Activated CD8-positive, alpha-beta memory T cell treated with anti-CD3 and anti-CD28 coated beads, Interleukin-2, amount 50 U/mL, for 4 hours (primary cell): ENCODE data around the gene IBTK.
"Not testable (repeated sequence)": the region's sequence is repeated elsewhere in the genome, so short reads cannot be mapped to it uniquely, and the experiment has no call there.

Experiments
- DNase-seq: peaks from one replicate; pipeline ENCODE4 v3.0.0-alpha.2; 2020

Gene IBTK

DNA sequence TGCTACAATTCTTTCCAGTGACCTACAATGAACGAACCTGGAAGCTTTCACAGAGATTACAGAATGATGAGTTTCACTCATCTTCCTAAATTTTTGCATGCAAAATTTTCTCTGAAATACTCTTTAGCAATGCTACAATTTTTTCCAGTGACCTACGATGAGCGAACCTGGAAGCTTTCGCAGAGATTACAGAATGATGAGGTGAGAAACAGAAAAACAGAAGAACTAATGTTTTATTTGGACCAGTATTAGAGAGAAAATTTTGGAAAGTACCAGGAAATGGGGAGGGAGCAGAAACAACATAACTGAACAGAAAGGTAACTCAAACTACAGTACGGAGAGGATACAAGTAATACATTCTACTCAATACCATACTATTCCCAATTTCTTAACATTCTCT, 75.0 kb downstream of the IBTK start:
- no peak for DNase-seq

DNA sequence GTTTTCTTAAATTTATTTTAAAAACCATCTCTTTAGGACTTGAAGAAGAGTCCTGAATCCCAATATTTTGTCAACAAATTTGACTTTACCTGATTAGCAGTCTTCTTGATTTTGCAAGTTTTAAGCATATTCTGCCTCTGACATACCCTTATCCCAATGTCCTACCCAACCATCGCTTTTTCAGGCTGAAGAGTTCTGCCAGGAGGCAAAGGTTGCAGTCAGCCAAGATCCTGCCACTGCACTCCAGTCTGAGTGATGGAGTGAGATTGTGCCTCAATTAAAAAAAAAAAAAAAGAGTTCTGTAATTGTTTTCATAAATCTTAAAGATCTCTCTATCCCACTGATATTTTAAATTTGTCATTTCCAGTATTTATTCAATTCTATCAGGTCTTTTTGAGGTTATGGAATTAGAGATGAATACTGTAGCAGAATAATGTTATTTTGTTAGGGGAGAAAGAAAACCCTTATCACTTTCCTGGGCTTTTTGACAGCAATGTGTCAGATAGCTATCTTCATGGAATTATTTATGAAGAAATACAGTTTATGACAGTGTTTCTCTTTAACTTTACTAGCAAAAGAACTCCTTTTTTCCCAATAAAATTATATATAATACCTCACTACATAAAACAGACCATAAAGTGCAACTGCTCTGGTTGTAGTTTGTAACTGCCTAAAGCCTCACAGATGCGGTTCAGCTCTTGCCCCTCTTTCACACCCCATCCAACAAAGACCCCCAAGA, 78.2 kb downstream of the IBTK start:
- no peak for DNase-seq

DNA sequence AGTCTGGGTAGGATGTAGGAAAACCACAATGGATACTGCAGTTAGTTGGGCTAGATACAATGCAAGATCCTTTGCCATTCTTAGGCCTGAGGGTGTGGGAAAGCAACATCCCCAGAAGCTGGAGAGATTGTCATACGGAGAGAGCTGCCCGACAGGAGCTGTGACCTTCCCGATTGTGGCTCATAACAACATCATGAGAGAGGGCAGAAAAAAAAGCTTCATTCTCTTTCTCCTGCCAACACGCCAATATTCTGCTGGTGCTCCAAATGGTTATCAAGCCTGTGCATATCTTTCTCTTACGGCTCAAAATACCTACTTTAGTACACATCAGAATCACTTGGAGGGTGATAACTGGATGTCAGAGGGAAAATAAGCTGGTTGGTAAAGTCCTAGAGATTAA, 81.1 kb downstream of the IBTK start:
- no peak for DNase-seq

DNA sequence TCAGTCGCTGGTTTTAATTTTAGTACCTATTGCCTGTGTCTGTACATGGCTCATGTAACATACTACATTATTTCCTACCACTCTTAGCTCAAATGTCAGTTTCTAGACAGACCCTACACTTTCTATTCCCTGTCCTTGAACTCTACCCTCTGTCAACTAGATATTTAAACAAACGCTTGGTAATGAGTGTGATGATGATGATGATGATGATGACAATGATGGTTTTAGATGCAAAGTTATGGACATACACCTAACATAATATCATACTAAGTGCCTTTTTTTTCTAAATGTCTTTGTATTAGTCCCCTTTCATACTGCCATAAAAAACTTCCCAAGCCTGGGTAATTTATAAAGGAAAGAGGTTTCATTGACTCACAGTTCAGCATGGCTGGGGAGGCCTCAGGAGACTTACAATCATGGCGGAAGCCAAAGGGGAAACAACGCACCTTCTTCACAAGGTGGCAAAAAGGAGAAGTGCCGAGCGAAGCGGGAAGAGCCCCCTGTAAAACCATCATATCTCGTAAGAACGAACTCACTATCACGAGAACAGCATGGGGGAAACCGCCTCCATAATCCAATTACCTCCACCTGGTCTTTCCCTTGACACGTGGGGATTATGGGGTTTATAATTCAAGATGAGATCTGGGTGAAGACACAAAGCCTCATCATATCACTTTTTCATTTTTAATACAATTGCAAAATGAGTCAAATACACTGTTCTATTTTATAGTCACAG, 87.1 kb downstream of the IBTK start:
- DNase-seq = no peak

DNA sequence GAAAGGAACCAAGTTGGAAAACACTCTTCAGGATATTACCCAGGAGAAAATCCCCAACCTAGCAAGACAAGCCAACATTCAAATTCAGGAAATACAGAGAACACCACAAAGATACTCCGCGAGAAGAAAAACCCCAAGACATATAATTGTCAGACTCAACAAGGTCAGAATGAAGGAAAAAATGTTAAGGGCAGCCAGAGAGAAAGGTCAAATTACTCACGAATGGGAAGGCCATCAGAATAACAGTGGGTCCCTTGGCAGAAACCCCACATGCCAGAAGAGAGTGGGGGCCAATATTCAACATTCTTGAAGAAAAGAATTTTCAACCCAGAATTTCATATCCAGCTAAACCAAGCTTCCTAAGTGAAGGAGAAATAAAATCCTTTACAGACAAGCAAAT, 94.8 kb downstream of the IBTK start:
- DNase-seq = not testable (repeated sequence)

DNA sequence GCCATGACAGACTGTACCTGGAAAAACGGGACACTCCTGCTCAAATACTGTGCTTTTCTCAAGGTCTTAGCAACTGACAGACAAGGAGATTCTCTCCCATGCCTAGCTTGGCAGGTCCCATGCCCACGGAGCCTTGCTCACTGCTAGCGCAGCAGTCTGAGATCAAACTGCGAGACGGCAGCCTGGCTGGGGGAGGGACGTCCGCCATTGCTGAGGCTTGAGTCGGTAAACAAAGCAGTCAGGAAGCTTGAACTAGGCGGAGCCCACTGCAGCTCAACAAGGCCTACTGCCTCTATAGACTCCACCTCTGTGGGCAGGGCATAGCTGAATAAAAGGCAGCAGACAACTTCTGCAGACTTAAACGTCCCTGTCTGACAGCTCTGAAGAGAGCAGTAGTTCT, 96.4 kb downstream of the IBTK start:
- DNase-seq = not testable (repeated sequence)

DNA sequence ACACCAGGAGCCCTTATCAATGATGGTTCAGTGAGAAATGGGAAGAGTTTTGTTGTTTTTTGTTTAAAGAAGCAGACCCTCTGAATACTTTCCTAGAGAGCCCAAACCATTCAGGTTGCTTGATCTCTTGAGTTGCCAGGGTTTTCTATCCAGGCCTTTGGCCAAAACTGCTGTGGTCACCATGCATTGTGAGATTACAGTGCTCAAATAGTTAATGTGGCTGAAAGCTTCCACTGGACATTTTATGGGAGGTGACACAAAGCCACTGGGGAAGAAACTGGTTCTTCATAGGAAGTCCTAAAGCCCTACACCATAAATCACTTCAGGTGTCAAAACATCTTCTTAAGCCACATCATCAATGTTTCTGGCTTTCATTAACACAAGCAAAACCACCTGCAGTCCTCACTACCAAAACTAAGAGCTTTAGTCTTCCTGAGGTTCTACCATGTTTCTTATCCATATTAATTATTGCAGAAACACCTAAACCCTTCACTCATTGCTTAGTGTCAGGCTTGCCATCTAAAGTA, 101.6 kb downstream of the IBTK start:
- DNase-seq = no peak

DNA sequence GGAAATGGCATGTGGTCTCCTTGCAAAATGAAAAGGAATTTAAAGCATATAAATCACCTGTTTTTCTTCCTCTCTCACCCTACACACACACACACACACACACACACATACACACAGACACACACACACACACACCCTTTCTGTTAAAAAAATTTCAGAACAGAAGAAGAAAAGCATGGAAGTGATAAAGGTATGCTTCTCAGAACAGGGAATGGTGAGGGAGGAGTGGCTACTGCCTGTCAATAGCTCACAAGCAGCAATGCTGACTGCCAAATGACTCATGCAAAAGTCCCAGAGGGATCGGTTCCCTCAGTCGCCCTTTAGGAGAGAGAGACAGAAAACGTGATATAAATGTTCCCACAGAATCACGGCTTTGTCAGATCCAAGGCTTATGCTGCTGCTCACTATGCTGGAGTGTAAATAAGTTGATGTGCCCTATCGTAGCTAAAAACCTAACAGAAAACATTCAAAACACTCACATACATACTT, 102.6 kb downstream of the IBTK start:
- DNase-seq = no peak

DNA sequence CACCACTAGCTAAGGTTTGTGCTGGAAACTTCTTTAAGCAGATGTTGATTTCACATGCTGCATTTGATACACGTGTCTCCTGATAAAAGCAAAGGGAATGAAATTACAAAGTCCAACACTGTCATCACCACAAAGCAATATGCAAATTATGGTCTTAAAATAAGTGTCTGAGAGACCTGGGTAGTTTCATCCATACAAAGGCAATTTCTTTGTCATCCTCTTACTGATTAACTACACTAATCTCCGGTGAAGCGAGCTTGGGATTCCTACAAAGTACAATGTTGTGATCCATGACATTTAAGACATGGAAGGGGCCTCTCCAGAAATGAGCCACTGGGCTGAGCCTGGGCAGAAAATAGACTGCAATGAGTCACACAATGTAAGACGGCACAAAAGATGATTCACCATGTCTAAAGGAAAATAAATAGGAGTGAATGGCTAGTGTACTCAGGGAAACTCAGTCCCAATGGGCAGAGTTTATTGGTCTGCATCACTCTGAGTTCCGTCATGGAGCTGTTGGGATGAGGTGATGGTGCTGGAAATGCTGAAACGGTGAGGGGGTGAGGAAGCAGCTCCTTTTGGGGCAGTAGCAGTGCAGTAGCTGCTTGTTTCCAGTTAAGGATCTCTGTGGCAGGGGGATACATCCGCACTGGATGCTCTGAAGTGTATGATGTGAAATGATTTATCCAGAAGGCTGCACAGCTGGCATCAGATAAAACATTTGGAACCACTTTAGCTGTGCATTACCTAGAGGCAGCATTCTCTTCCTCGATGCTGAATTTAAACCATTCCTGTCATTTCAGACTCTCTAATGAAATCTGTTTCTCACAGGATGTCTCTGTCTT, 103.3 kb downstream of the IBTK start:
- no peak for DNase-seq

DNA sequence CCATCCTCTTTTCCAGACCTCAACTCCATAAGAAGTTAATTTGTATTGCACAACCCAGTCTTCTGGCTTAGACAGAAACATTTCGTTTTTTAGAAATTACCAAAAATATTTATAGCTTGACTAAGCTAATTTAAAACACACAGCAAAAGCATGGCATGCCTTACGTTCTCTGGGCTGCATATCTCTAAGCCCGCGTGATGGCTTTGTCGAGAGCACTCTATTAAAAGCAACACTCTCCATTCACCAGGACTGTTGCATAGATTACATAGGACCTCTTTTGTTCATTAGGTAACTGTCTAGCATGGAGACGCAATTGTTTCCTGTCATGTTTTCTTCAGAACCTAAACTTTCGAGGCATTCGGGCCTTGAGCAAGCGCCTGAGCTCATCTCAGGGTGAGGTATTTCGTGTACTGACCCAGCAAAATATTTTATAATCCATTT, 104.5 kb downstream of the IBTK start:
- no peak for DNase-seq

DNA sequence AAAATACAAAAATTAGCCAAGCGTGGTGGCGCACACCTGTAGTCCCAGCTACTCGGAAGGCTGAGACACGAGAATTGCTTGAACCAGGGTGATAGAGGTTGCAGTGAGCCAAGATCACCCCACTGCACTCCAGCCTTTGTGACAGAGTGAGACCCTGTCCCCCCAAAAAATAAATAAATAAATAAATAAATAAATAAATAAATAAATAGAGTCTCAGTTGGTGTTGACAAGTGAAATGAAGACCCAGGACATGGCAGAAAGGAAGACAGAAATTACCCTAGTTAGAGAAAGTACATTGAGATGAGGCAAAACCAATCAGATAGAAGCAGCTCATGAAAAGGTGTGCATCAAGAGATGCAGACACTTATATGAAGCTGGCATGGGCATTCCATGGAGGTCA, 105.0 kb downstream of the IBTK start:
- no peak for DNase-seq

DNA sequence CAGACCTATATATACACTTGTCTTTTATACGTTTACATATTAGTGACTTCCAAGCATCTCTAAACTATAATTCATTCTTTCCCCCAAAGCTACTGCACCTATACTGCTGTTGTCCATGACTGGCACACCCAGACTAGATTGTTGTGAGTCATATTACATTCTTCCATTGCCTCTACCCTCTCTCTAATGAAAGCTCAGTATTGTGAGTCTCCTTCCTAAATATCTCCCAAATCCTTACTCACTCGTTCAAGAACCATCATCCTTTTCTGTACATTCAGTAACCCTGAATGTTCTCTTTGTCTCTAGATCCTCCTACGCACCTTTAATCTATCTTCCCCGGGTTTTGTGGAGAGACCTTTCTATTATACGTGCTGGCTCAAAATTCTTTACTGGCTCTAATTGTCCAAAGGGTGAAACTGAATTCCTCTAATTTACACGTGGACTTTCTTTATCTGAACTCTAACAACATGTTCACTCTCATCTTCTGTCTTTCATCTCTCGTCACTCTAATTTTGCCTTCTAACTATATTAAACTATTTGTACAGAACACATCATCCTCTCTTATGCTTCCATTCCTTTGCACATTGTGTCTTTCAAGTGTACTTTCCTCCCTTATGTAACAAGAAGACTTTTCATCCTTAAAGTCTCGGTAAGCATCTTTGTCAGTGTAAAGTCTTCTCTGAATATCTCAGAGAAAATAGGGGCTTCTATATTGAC, 109.3 kb downstream of the IBTK start:
- no peak for DNase-seq

DNA sequence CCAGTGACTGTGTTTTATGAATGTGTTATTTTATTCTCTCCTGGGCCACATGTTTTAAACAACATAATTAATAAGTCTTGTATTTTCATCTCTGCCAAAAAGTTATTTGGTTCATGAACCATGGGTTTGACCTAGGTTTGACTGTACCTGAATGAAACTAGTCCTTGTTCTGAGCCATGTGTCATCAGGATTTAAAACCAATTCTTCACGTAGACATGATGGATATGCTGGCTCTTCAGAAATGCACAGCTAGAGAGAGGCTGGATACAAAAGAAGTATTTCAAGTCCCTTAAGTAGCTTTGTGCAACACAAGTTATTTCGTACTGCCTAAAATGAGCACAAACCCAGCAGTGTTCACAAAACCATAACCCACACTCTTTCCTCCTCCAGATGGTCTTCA, 116.1 kb downstream of the IBTK start:
- no peak for DNase-seq

DNA sequence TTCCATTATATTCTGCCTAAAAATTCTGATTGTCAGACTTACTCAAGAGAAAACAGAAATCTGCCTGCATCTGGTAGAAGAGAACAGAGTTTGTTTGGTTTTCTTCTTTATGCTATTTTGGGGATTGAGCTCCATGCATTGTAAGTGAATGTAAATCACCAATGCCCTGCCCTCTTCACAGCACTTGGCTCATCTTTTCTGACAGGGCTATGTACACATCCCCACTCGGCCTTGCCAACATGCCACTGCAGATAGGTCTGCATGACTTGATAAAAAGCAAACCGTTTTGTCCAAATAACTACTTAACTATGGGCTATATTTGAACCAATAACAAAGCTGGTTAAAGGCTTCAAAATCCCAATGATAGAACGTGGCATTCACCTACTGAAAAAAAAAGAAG, 117.7 kb downstream of the IBTK start:
- DNase-seq = no peak

DNA sequence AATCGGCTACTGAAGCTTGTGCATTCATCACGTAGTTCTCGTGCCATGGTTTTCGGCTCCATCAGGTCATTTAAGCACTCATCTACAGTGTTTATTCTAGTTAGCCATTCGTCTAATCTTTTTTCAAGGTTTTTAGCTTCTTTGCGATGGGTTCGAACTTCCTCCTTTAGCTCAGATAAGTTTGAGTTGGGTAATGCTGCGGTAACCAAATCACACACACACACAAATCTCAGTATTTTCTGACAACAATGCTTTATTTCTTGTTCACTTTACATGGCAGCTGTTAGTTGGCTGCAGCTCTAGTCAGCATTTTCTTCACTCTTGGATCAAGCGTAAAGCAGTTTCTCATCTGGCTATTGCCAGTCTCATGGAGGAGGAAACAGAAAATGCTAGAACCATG, 118.6 kb downstream of the IBTK start:
- not testable (repeated sequence) for DNase-seq

DNA sequence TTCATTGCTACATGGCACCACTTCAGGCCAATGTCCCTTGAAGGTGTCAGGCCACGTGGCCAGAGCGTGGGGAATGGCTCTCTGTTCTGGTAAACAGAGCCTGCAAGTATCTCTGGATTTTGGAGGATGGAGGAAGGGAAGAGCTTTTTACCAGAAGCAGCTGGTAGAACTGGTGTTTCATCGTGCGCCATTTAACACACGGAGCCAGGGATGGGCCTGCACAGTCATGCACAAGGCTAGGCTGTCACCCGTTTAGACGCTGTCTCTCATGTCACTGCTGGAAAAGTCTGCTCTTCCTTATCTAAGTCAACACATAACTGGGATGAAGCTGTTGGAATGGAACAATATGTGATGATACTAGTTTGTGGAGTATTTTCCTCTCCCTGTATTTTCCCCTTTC, 123.9 kb downstream of the IBTK start:
- no peak for DNase-seq
